ENCODE results near the gene FAM13A.
"Not testable (repeated sequence)": the region's sequence is repeated elsewhere in the genome, so short reads cannot be mapped to it uniquely, and the experiment has no call there.

FAM13A gene

GRCh38 chr4:88866862-88867550 is 190.0 kb downstream of the FAM13A start:
- H3K36me3 ChIP-seq (ENCODE audit: control insufficient read depth, insufficient read depth, low read length) = no peaks in the 10 kb centered on the region
- DNase-seq = no peak
- H3K9me3 ChIP-seq (ENCODE audit: control insufficient read depth, low read length) = no peaks in the 10 kb centered on the region
- no peaks in the 10 kb centered on the region for H3K27me3 ChIP-seq (replicated peaks; ENCODE audit: control insufficient read depth, insufficient read depth, low read length, poor library complexity, severe bottlenecking)
- H3K27ac ChIP-seq (ENCODE audit: insufficient read depth, low read length, poor library complexity, severe bottlenecking) = no peak overlapping the region
- no peaks in the 10 kb centered on the region for H3K4me1 ChIP-seq (ENCODE audit: control insufficient read depth, insufficient read depth, low read length, poor library complexity, severe bottlenecking)
- no peak overlapping the region for H3K4me3 ChIP-seq (ENCODE audit: insufficient read depth, low read depth, low read length, poor library complexity, severe bottlenecking)

GRCh38 chr4:88865466-88865865 is 191.5 kb downstream of the FAM13A start:
- Histone ChIP-seq H3K9me3 (ENCODE audit: control insufficient read depth, low read length) (no peaks in the 10 kb centered on the region), H3K36me3 (ENCODE audit: control insufficient read depth, insufficient read depth, low read length) (no peaks in the 10 kb centered on the region), H3K4me3 (ENCODE audit: insufficient read depth, low read depth, low read length, poor library complexity, severe bottlenecking) (no peak overlapping the region), H3K27ac (ENCODE audit: insufficient read depth, low read length, poor library complexity, severe bottlenecking) (no peak overlapping the region), H3K4me1 (ENCODE audit: control insufficient read depth, insufficient read depth, low read length, poor library complexity, severe bottlenecking) (no peaks in the 10 kb centered on the region), H3K27me3 (replicated peaks; ENCODE audit: control insufficient read depth, insufficient read depth, low read length, poor library complexity, severe bottlenecking) (no peaks in the 10 kb centered on the region)
- DNase-seq = no peak

GRCh38 chr4:88865046-88865445 is 191.9 kb downstream of the FAM13A start:
- H3K4me3 ChIP-seq (ENCODE audit: insufficient read depth, low read depth, low read length, poor library complexity, severe bottlenecking) = no peak overlapping the region
- no peak overlapping the region for H3K27ac ChIP-seq (ENCODE audit: insufficient read depth, low read length, poor library complexity, severe bottlenecking)
- DNase-seq = no peak
- H3K4me1 ChIP-seq (ENCODE audit: control insufficient read depth, insufficient read depth, low read length, poor library complexity, severe bottlenecking) = no peaks in the 10 kb centered on the region
- no peaks in the 10 kb centered on the region for H3K9me3 ChIP-seq (ENCODE audit: control insufficient read depth, low read length)
- H3K36me3 ChIP-seq (ENCODE audit: control insufficient read depth, insufficient read depth, low read length) = no peaks in the 10 kb centered on the region
- H3K27me3 ChIP-seq (replicated peaks; ENCODE audit: control insufficient read depth, insufficient read depth, low read length, poor library complexity, severe bottlenecking) = no peaks in the 10 kb centered on the region

GRCh38 chr4:88860586-88860985 is 196.4 kb downstream of the FAM13A start:
- no peak overlapping the region for H3K27ac ChIP-seq (ENCODE audit: insufficient read depth, low read length, poor library complexity, severe bottlenecking)
- no peaks in the 10 kb centered on the region for H3K27me3 ChIP-seq (replicated peaks; ENCODE audit: control insufficient read depth, insufficient read depth, low read length, poor library complexity, severe bottlenecking)
- DNase-seq = no peak
- H3K36me3 ChIP-seq (ENCODE audit: control insufficient read depth, insufficient read depth, low read length) = no peaks in the 10 kb centered on the region
- no peaks in the 10 kb centered on the region for H3K4me1 ChIP-seq (ENCODE audit: control insufficient read depth, insufficient read depth, low read length, poor library complexity, severe bottlenecking)
- no peak overlapping the region for H3K4me3 ChIP-seq (ENCODE audit: insufficient read depth, low read depth, low read length, poor library complexity, severe bottlenecking)
- H3K9me3 ChIP-seq (ENCODE audit: control insufficient read depth, low read length) = no peaks in the 10 kb centered on the region

DNA sequence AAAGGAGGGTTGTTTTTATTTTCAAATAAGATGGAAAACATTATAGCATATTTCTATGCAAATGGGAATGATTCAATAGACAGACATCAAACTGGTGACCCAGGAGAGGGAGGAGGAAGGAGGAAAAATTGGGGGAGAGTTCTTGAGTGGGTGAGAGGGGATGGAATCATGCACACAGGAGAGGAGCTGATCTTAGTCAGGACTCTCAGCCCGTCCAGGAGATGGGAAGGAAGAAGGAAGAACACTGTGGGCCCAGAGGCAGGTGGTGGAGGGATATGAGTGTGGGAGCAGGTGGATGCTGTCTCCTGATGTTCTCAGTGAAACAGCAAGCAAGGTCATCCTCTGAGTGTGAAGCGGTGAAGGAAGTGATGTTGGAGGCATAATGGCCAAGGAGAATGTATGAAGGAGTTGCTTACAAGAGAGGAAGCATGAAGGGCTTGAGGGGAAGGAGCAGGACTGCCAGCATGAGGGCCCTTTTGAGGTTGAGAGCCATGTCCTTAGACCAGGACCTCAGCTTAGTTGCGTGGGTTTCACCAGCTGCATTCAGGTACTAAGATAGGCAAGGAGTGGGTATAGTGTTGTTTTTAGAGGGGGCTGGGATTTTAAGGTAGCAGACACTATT is 197.7 kb downstream of the FAM13A start:
- no peaks in the 10 kb centered on the region for H3K4me1 ChIP-seq (ENCODE audit: control insufficient read depth, insufficient read depth, low read length, poor library complexity, severe bottlenecking)
- H3K36me3 ChIP-seq (ENCODE audit: control insufficient read depth, insufficient read depth, low read length) = no peaks in the 10 kb centered on the region
- H3K27ac ChIP-seq (ENCODE audit: insufficient read depth, low read length, poor library complexity, severe bottlenecking) = no peak overlapping the region
- no peak overlapping the region for H3K4me3 ChIP-seq (ENCODE audit: insufficient read depth, low read depth, low read length, poor library complexity, severe bottlenecking)
- H3K9me3 ChIP-seq (ENCODE audit: control insufficient read depth, low read length) = no peaks in the 10 kb centered on the region
- DNase-seq = no peak
- H3K27me3 ChIP-seq (replicated peaks; ENCODE audit: control insufficient read depth, insufficient read depth, low read length, poor library complexity, severe bottlenecking) = no peaks in the 10 kb centered on the region

DNA sequence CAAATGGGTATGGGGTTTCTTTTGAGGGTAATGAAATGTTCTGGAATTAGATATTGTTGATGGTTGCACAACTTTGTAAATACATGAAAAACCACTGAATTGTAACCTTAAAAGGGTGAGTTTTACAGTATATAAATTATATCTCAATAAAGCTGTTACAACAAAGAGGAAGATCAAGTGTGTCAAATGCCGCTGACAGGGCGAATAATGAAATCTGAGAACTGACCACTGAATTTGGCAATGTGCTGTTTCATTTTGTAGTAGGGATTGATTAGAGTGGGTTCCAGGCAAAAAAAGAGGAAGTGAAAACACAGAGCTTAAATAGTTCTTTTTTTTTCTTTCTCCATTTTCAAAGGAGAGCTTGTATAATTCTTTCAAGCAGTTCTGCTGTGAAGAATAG is 198.2 kb downstream of the FAM13A start:
- no peaks in the 10 kb centered on the region for H3K4me1 ChIP-seq (ENCODE audit: control insufficient read depth, insufficient read depth, low read length, poor library complexity, severe bottlenecking)
- DNase-seq = no peak
- H3K36me3 ChIP-seq (ENCODE audit: control insufficient read depth, insufficient read depth, low read length) = no peaks in the 10 kb centered on the region
- H3K27me3 ChIP-seq (replicated peaks; ENCODE audit: control insufficient read depth, insufficient read depth, low read length, poor library complexity, severe bottlenecking) = no peaks in the 10 kb centered on the region
- H3K27ac ChIP-seq (ENCODE audit: insufficient read depth, low read length, poor library complexity, severe bottlenecking) = no peak overlapping the region
- no peak overlapping the region for H3K4me3 ChIP-seq (ENCODE audit: insufficient read depth, low read depth, low read length, poor library complexity, severe bottlenecking)
- H3K9me3 ChIP-seq (ENCODE audit: control insufficient read depth, low read length) = no peaks in the 10 kb centered on the region

- Histone ChIP-seq H3K4me3 (ENCODE audit: insufficient read depth, low read depth, low read length, poor library complexity, severe bottlenecking) (no peak overlapping the region), H3K4me1 (ENCODE audit: control insufficient read depth, insufficient read depth, low read length, poor library complexity, severe bottlenecking) (no peaks in the 10 kb centered on the region), H3K27ac (ENCODE audit: insufficient read depth, low read length, poor library complexity, severe bottlenecking) (no peak overlapping the region), H3K27me3 (replicated peaks; ENCODE audit: control insufficient read depth, insufficient read depth, low read length, poor library complexity, severe bottlenecking) (no peaks in the 10 kb centered on the region), H3K9me3 (ENCODE audit: control insufficient read depth, low read length) (no peaks in the 10 kb centered on the region), H3K36me3 (ENCODE audit: control insufficient read depth, insufficient read depth, low read length) (no peaks in the 10 kb centered on the region)
- DNase-seq = no peak
These were observed 199.4 kb downstream of the FAM13A start for GRCh38 chr4:88857588-88857987.

DNA sequence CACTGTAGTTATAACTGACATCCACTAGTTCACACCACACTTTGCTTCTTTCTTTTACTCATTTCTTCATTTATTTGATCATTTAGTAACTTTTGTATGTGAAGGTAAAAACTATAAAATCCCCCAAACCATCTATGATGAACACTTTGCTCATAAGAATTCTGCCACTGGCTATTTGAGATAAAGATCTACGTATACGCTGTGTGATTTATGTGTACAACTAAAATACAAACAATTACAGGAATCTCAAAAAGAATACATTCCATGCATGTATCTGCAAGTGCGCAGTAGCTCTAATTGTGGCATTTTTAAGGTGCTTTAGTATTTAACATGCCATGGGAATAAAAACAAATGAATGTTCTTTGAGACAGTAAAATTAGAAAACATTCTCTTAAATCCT is 202.5 kb downstream of the FAM13A start:
- H3K4me1 ChIP-seq (ENCODE audit: control insufficient read depth, insufficient read depth, low read length, poor library complexity, severe bottlenecking) = no peaks in the 10 kb centered on the region
- H3K4me3 ChIP-seq (ENCODE audit: insufficient read depth, low read depth, low read length, poor library complexity, severe bottlenecking) = no peak overlapping the region
- no peaks in the 10 kb centered on the region for H3K27me3 ChIP-seq (replicated peaks; ENCODE audit: control insufficient read depth, insufficient read depth, low read length, poor library complexity, severe bottlenecking)
- no peaks in the 10 kb centered on the region for H3K36me3 ChIP-seq (ENCODE audit: control insufficient read depth, insufficient read depth, low read length)
- no peak overlapping the region for H3K27ac ChIP-seq (ENCODE audit: insufficient read depth, low read length, poor library complexity, severe bottlenecking)
- H3K9me3 ChIP-seq (ENCODE audit: control insufficient read depth, low read length) = no peaks in the 10 kb centered on the region
- no peak for DNase-seq

- not testable (repeated sequence) for H3K27ac ChIP-seq (ENCODE audit: insufficient read depth, low read length, poor library complexity, severe bottlenecking); DNase-seq; H3K4me3 ChIP-seq (ENCODE audit: insufficient read depth, low read depth, low read length, poor library complexity, severe bottlenecking); H3K4me1 ChIP-seq (ENCODE audit: control insufficient read depth, insufficient read depth, low read length, poor library complexity, severe bottlenecking); H3K36me3 ChIP-seq (ENCODE audit: control insufficient read depth, insufficient read depth, low read length); H3K27me3 ChIP-seq (replicated peaks; ENCODE audit: control insufficient read depth, insufficient read depth, low read length, poor library complexity, severe bottlenecking); H3K9me3 ChIP-seq (ENCODE audit: control insufficient read depth, low read length)
These were observed 203.4 kb downstream of the FAM13A start for GRCh38 chr4:88853583-88853982.

DNA sequence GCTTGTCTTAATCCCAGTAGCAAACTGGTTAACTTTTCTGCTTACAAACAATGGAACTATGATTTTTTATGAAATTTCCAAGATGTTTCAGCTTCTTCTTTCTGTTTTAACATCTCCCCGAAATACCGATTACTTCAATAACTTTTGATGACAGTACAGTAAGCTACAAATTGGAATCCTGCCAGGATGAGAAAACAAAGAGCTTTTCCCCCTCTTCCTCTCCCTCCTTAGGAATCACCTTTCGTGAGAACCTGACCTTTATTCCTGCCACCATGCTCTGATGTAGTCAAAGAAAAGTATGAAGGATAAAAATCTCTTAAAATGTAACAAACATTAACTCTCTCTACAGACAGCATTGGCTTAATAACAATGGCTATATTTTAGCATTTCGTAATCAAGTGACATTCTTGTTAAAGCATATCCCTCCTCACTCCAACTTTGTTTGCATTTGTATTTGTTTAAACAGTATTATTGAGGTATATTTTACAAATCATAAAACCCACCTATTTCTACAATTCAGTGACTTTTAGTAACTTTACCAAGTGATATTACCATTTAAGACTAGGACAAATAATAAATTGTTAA is 210.7 kb downstream of the FAM13A start:
- Histone ChIP-seq H3K9me3 (ENCODE audit: control insufficient read depth, low read length) (no peaks in the 10 kb centered on the region), H3K4me3 (ENCODE audit: insufficient read depth, low read depth, low read length, poor library complexity, severe bottlenecking) (no peak overlapping the region), H3K27me3 (replicated peaks; ENCODE audit: control insufficient read depth, insufficient read depth, low read length, poor library complexity, severe bottlenecking) (no peaks in the 10 kb centered on the region), H3K4me1 (ENCODE audit: control insufficient read depth, insufficient read depth, low read length, poor library complexity, severe bottlenecking) (no peaks in the 10 kb centered on the region), H3K36me3 (ENCODE audit: control insufficient read depth, insufficient read depth, low read length) (no peaks in the 10 kb centered on the region), H3K27ac (ENCODE audit: insufficient read depth, low read length, poor library complexity, severe bottlenecking) (no peak overlapping the region)
- DNase-seq = no peak
